Measurements from ENCODE around the gene NLGN3. TPM values are rescaled to one million over a fixed set of nuclear protein-coding genes. Genes with fewer than 3 reads are reported as not detected.

Gene NLGN3
- total and polyA plus RNA-seq, 2 donors (not counting 3 experiments of a cell fraction or from before 2014, with no cell fraction given) = 0.37 to 0.40 TPM

DNA sequence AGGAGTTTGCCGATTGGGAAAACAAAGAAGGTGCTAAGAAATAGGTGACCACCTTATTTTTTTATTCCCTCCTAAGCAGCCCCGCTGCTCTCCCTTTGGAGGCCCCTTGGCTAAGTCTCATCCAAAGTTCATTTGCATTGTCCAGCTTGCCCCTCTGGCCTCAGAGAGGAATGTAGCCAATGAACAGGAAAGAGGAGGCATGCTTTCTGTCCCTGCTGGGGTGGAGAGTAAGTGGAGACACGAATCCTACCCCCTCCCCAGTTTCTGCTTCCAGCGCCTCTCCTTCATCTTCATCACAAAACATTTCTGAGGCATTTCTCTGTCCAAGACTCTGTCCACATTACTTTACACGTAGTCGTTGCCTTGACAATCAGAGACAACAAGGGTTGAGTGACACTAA, 38.7 kb downstream of the NLGN3 start:
- CTCF ChIA-PET = no interaction called here
- Histone ChIP-seq H3K9me1 (replicated peaks; ENCODE audit: control insufficient read depth, extremely low read depth, insufficient read depth, low read length) (no peaks in the 10 kb centered on the region), H4K20me1 (replicated peaks; ENCODE audit: control insufficient read depth, extremely low read depth, insufficient read depth, low read length) (no peaks in the 10 kb centered on the region), H3K4me1 (ENCODE audit: control insufficient read depth, extremely low read depth, insufficient read depth, low read length) (peaks cover 7% of the 10 kb centered on the region), H3K4me3 (replicated peaks in 1 of 3; ENCODE audit: insufficient read depth in 1 of 3, low read depth in 1 of 3, low read length in 3 of 3) (no peak overlapping the region), H3K27me3 (ENCODE audit: control insufficient read depth in 2 of 2, insufficient read depth in 2 of 2, low read length in 2 of 2) (no peaks in the 10 kb centered on the region), H3K36me3 (ENCODE audit: control insufficient read depth in 2 of 2, extremely low read depth in 1 of 2, insufficient read depth in 2 of 2, low read length in 2 of 2) (no peaks in the 10 kb centered on the region), H3K4me2 (ENCODE audit: insufficient read depth, low read length) (no peak overlapping the region), H2AFZ (ENCODE audit: low read depth, low read length) (no peak overlapping the region), H3K27ac (ENCODE audit: insufficient read depth, low read depth, low read length) (no peak overlapping the region), H3K9ac (replicated peaks; ENCODE audit: extremely low read depth, insufficient read depth, low read length) (no peak overlapping the region), H3K79me2 (ENCODE audit: control insufficient read depth, insufficient read depth, low read length) (no peaks in the 10 kb centered on the region), H3K9me3 (replicated peaks; ENCODE audit: control insufficient read depth, insufficient read depth, low read length) (no peaks in the 10 kb centered on the region)
- no TSS peak for BruUV-seq (replicated peaks)
- POLR2A ChIA-PET = interaction anchor here (1.7 kb wide), 1 partner anchor 100 kb away, joined by 5 read pairs; the partner anchor contains the start of gene NONO
- FAIRE-seq = no peak
- no peak for TF ChIP-seq POLR2AphosphoS5 (IDR thresholded peaks at IDR 0.05; ENCODE audit: insufficient read depth, low read depth, low read length)
- TF ChIP-seq, protein P1, sequence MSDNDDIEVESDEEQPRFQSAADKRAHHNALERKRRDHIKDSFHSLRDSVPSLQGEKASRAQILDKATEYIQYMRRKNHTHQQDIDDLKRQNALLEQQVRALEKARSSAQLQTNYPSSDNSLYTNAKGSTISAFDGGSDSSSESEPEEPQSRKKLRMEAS (IDR thresholded peaks at IDR 0.05; ENCODE audit: insufficient read depth, insufficient read length) = no peak
- TF ChIP-seq EZH2 (IDR thresholded peaks at IDR 0.05; ENCODE audit: borderline replicate concordance, low read depth, low read length, severe bottlenecking) = no peak
- no peak for TF ChIP-seq JUN (IDR thresholded peaks at IDR 0.05; ENCODE audit: borderline replicate concordance, insufficient read depth, insufficient read length, low read depth)
- no peak for TF ChIP-seq GATA2 (IDR thresholded peaks at IDR 0.05; ENCODE audit: insufficient read depth, insufficient read length, low read depth, low read length)
- no peak for TF ChIP-seq MYC (IDR thresholded peaks at IDR 0.05; ENCODE audit: low read depth, low read length)
- intact Hi-C loops (cut with micrococcal nuclease) (loop anchor here (5.0 kb wide), 1 partner anchor 184 kb away; the partner anchor contains the start of gene TAF1), dilution Hi-C loops (cut with MboI; ENCODE audit: extremely low pct_ligation_motif_present, low sequenced_read_pairs) (no loop called here)
- no peak for DNase-seq (ENCODE audit: low read depth, low spot score)

DNA sequence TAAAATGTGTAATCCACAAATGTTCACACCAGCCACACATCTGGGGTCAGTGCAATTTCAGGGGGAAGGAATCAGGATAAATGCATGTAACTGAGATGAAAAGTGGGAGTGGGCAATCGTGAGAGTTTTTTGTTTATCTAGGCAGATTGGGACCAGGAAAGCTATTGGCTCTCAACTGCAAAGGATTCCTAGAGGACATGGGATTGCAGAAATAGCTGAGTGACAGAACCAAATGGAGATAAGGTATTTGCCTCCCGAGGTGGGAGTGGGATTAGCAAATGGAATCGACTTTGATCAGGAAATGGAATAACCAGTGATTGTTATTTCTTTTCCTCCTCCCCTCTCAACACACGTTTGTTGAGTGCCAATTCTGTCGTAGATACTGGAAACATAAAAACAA, 39.5 kb downstream of the NLGN3 start:
- no peak for FAIRE-seq
- POLR2A ChIA-PET = no interaction called here

More for the DNA sequence above, 39.5 kb downstream of the NLGN3 start:
- dilution Hi-C loops (cut with MboI; ENCODE audit: extremely low pct_ligation_motif_present, low sequenced_read_pairs) (no loop called here), intact Hi-C loops (cut with micrococcal nuclease) (loop anchor here (5.0 kb wide), 1 partner anchor 183 kb away; the partner anchor contains the start of gene TAF1)
- Histone ChIP-seq H3K27ac (ENCODE audit: insufficient read depth, low read depth, low read length) (no peak overlapping the region), H3K9me1 (replicated peaks; ENCODE audit: control insufficient read depth, extremely low read depth, insufficient read depth, low read length) (no peaks in the 10 kb centered on the region), H3K4me3 (replicated peaks in 1 of 3; ENCODE audit: insufficient read depth in 1 of 3, low read depth in 1 of 3, low read length in 3 of 3) (no peak overlapping the region), H3K9ac (replicated peaks; ENCODE audit: extremely low read depth, insufficient read depth, low read length) (no peak overlapping the region), H3K27me3 (ENCODE audit: control insufficient read depth in 2 of 2, insufficient read depth in 2 of 2, low read length in 2 of 2) (no peaks in the 10 kb centered on the region), H3K79me2 (ENCODE audit: control insufficient read depth, insufficient read depth, low read length) (no peaks in the 10 kb centered on the region), H3K36me3 (ENCODE audit: control insufficient read depth in 2 of 2, extremely low read depth in 1 of 2, insufficient read depth in 2 of 2, low read length in 2 of 2) (no peaks in the 10 kb centered on the region), H3K4me2 (ENCODE audit: insufficient read depth, low read length) (no peak overlapping the region), H3K9me3 (replicated peaks; ENCODE audit: control insufficient read depth, insufficient read depth, low read length) (no peaks in the 10 kb centered on the region), H4K20me1 (replicated peaks; ENCODE audit: control insufficient read depth, extremely low read depth, insufficient read depth, low read length) (no peaks in the 10 kb centered on the region), H3K4me1 (ENCODE audit: control insufficient read depth, extremely low read depth, insufficient read depth, low read length) (peaks cover 7% of the 10 kb centered on the region), H2AFZ (ENCODE audit: low read depth, low read length) (no peak overlapping the region)
- CTCF ChIA-PET = no interaction called here
- BruUV-seq (replicated peaks) = no TSS peak
- DNase-seq (ENCODE audit: low read depth, low spot score) = no peak
- TF ChIP-seq POLR2A (IDR thresholded peaks at IDR 0.05; ENCODE audit: low read depth, low read length) = no peak
- TF ChIP-seq, protein P1 (IDR thresholded peaks at IDR 0.05; ENCODE audit: insufficient read depth, insufficient read length) = no peak
- TF ChIP-seq, protein P2, sequence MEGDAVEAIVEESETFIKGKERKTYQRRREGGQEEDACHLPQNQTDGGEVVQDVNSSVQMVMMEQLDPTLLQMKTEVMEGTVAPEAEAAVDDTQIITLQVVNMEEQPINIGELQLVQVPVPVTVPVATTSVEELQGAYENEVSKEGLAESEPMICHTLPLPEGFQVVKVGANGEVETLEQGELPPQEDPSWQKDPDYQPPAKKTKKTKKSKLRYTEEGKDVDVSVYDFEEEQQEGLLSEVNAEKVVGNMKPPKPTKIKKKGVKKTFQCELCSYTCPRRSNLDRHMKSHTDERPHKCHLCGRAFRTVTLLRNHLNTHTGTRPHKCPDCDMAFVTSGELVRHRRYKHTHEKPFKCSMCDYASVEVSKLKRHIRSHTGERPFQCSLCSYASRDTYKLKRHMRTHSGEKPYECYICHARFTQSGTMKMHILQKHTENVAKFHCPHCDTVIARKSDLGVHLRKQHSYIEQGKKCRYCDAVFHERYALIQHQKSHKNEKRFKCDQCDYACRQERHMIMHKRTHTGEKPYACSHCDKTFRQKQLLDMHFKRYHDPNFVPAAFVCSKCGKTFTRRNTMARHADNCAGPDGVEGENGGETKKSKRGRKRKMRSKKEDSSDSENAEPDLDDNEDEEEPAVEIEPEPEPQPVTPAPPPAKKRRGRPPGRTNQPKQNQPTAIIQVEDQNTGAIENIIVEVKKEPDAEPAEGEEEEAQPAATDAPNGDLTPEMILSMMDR (IDR thresholded peaks at IDR 0.05; ENCODE audit: extremely low read depth in 1 of 2, insufficient read depth in 1 of 2, low read depth in 1 of 2, low read length in 2 of 2) = no peak
- TF ChIP-seq EZH2 (IDR thresholded peaks at IDR 0.05; ENCODE audit: borderline replicate concordance, low read depth, low read length, severe bottlenecking) = no peak
- no peak for TF ChIP-seq POLR2AphosphoS5 (IDR thresholded peaks at IDR 0.05; ENCODE audit: insufficient read depth, low read depth, low read length)
- no peak for TF ChIP-seq MYC (IDR thresholded peaks at IDR 0.05; ENCODE audit: low read depth, low read length)
